Stimulated activated CD4-positive, alpha-beta T cell treated with anti-CD3 and anti-CD28 coated beads, Interleukin-1b, Interleukin-23, amount 100 ng/mL, for 24 hours (primary cell): ENCODE data around the gene CCDC7.
"Not testable (repeated sequence)": the region's sequence is repeated elsewhere in the genome, so short reads cannot be mapped to it uniquely, and the experiment has no call there.

ENCODE experiments used
- DNase-seq, 4 experiments: peaks; one replicate each; pipeline ENCODE4 v3.0.0-alpha.2; 2020; ENCODE audit warnings: low read depth in 4 of 4, low spot score in 1 of 4

The CCDC7 gene

DNA sequence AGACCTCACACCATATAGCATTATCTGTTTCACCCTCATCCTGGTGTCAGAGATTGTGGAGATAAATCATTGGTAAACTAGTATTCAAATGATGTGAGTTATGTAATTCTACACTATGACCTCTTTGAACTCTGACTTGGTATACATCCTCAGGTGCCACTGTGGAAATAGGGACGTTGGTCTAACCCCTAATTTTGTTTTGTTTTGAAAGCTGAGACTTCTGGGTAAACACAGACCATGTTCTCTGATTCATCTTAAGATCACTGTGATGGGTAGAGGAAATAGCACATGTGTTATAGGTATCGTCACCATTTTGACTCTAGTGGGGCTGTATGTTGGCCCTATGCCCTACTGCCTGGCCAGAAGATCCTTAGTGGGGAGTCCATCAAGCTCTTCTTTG is 241.6 kb downstream of the CCDC7 start:
- DNase-seq, result no peak

DNA sequence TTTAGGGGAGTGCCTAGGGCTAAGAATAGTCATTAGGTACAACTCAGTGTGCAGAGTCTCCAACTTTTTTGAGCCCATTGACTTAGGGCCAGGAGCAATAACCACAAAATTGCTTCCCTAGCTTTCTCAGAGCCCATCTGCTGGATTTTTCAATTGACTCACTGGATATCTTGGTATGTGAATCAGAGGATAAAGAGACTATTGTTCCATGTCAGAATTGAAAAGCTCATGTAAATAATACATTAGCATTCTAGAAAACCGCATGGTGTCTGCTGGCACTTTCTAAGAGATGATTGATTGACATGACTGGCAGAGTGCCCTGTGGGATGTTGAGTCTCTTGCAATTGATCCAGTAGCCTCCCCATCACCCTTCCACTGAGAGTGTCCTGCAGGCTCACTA is 246.2 kb downstream of the CCDC7 start:
- DNase-seq, result no peak

- no peak for DNase-seq
Observed at GRCh38 chr10:32693441-32693979, 247.6 kb downstream of the CCDC7 start.

DNA sequence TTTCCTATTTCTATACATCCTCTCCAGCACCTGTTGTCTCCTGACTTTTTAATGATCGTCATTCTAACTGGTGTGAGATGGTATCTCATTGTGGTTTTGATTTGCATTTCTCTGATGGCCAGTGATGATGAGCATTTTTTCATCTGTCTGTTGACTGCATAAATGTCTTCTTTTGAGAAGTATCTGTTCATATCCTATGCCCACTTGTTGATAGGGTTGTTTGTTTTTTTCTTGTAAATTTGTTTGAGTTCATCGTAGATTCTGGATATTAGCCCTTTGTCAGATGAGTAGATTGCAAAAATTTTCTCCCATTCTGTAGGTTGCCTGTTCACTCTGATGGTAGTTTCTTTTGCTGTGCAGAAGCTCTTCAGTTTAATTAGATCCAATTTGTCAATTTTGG is 253.7 kb downstream of the CCDC7 start:
- DNase-seq, result not testable (repeated sequence)

GRCh38 chr10:32713560-32713959 is 267.6 kb downstream of the CCDC7 start:
- no peak for DNase-seq

GRCh38 chr10:32731527-32731926 is 285.6 kb downstream of the CCDC7 start:
- DNase-seq, result no peak

DNA sequence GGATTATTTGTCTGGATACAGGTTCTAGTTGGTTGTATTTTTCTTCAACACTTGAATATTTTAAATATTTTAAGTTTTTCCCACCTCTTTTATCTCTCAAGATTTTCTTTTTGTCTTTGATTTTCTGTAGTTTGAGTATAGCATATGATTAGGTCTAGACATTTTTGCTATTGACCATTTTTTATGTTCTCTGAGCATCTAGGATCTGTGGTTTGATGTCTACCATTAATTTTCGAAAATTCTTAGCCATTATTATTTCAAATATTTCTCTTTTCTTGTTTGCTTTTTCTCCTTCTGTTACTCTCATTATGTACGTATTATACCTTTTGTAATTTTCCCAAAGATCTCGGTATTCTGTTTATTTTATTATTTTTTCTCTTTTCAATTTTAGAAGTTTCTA is 293.0 kb downstream of the CCDC7 start:
- DNase-seq, result no peak

GRCh38 chr10:32744321-32744720 is 298.4 kb downstream of the CCDC7 start:
- DNase-seq, result no peak

DNA sequence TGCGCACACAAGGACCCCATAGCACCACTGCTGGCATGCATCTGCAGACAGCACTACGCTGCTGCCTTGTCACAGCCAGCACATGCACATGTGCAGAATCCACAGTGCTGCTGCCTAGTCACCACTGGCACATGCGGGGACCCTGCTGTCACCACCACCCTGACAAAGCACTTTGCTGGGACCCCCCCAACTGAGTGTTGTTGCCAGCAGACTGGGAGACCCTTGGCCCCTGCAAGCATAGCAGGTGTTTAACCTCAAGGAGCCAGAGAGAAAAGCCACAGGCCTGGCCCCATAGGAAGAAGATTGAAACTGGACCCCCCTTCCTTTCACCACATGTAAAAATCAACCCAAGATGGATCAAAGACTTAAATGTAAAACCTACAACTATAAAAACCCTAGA is 300.9 kb downstream of the CCDC7 start:
- DNase-seq, result no peak

- no peak for DNase-seq
Observed at GRCh38 chr10:32751582-32751981, 305.6 kb downstream of the CCDC7 start.

GRCh38 chr10:32754900-32755299 is 309.0 kb downstream of the CCDC7 start:
- DNase-seq, result not testable (repeated sequence)

DNA sequence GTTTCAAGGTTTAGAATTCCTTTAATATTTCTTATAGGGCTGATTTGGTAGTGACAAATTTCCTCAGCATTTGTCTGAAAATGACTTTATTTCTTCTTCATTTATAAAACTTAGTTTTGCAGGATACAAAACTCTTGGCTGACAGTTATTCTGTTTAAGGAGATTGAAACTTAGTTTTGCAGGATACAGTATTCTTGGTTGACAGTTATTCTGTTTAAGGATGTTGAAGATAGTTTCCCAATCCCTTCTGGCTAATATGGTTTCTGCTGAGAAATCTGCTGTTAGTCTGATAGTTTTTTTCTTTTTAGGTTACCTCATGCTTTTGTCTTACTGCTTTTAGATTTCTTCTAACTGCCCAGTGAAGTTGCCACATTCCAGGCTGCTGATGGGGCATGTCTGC is 325.3 kb downstream of the CCDC7 start:
- no peak for DNase-seq

DNA sequence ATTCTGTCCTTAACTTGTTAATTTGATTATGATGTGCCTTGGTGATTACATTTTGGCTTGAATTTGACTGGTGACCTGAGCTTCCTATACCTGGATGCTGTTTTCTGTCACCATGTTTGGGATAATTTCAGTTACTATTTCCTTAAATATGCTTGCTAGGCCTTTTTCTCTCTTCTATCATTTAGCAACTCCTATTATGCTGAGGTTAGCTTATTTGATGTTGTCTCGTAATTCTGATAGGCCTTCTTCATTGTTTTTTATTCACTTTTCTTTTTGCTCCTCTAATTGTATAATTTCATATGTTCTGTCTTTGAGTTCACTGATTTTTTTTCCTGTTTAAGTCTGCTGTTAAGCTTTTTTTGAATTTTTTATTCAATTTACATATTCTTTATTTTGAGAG is 327.2 kb downstream of the CCDC7 start:
- no peak for DNase-seq

GRCh38 chr10:32786968-32787367 is 341.0 kb downstream of the CCDC7 start:
- DNase-seq, result no peak

GRCh38 chr10:32787690-32788284 is 341.8 kb downstream of the CCDC7 start:
- no peak for DNase-seq

- DNase-seq, result no peak
Observed at GRCh38 chr10:32788359-32788758, 342.4 kb downstream of the CCDC7 start.

GRCh38 chr10:32790483-32790882 is 344.5 kb downstream of the CCDC7 start:
- no peak for DNase-seq

DNA sequence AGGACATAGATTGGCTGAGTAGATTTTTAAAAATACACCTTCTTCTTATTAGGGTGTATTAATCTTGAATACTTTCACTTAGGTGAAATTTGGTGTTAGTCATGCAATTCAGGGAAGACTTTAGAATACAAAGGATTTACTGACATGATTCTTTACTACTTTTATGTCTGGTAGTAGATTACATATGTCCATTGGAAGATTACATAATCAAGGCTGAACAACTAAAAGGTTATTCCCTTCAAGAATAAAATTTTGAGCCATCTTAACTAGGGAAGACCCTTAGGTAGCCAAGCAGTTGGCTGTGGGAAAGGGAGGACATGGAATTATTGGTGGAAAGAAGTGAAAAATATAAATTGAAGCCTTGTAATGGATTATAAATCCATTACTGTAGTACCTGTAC is 347.1 kb downstream of the CCDC7 start:
- DNase-seq, result no peak

DNA sequence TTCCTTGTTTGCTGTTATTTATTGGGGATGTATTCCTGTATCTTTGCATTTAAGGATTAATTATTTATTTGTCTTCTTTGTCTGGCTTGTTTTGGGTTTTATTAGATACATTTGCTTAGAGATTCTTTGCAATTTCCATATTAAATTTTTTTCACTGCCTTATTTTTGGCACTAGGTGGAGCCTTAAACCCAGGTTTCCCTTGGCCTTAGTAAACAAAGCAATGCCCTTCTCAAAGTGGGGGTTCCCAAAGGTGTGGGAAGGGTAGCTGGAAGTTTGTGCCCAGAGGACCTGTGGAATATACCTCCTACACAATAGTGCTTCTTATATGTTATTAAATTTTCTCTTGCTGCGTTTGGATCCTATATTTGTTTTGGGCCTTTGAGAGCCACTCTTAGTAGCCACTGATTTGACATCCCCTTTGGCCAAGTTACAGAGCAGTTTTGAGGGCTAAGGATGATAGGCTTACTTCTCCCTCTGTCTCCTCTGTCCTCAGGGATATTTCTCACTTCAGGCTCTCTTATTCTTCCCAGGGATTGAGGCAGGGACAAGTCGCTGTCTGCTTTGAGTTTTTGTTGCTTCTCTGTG is 349.8 kb downstream of the CCDC7 start:
- no peak for DNase-seq

DNA sequence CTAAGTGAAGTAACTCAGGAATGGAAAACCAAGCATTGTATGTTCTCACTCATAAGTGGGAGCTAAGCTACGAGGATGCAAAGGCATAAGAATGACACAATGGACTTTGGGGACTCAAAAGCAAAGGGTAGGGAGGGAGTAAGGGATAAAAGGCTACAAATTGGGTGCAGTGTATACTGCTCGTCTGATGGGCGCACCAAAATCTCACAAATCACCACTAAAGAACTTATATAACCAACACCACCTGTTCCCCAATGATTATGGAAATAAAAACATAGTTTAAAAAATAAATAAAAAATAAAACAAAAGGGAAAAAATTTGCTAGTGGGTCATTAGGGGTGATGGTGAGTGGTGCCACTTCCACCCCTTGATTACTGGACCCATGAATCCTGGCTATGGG is 351.5 kb downstream of the CCDC7 start:
- DNase-seq, result not testable (repeated sequence)

- DNase-seq, result no peak
Observed at GRCh38 chr10:32846974-32847373, 401.0 kb downstream of the CCDC7 start.

DNA sequence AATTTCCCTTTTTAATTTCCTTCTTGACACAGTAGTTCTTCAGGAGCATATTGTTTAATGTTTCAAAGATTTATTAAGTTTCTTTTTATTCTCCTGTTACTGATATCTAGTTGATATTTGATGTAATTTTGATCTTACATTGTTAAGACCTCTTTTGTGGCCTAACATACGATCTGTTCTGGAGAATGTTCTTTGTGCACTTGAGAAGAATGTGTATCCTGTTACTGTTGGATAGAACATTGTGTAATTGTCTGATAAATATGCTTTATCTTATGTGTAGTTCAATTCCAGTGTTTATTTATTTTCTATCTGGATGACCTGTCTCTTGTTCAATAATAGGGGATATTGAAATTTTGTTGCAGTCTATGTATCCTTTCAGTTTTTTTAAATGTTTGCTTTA is 405.4 kb downstream of the CCDC7 start:
- DNase-seq, result no peak

GRCh38 chr10:32854435-32854834 is 408.5 kb downstream of the CCDC7 start:
- no peak for DNase-seq
